Measurements from ENCODE around the gene INHBB.

Gene INHBB

GRCh38 chr2:120323214-120323613 is 22.7 kb upstream of the INHBB start:
- in situ Hi-C loops (cut with MboI; ENCODE audit: low sequenced_read_pairs, unreplicated experiment): no loop called here
- DNase-seq (ENCODE audit: low spot score): no peak
- TF ChIP-seq, protein P1, sequence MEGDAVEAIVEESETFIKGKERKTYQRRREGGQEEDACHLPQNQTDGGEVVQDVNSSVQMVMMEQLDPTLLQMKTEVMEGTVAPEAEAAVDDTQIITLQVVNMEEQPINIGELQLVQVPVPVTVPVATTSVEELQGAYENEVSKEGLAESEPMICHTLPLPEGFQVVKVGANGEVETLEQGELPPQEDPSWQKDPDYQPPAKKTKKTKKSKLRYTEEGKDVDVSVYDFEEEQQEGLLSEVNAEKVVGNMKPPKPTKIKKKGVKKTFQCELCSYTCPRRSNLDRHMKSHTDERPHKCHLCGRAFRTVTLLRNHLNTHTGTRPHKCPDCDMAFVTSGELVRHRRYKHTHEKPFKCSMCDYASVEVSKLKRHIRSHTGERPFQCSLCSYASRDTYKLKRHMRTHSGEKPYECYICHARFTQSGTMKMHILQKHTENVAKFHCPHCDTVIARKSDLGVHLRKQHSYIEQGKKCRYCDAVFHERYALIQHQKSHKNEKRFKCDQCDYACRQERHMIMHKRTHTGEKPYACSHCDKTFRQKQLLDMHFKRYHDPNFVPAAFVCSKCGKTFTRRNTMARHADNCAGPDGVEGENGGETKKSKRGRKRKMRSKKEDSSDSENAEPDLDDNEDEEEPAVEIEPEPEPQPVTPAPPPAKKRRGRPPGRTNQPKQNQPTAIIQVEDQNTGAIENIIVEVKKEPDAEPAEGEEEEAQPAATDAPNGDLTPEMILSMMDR (IDR thresholded peaks at IDR 0.05; ENCODE audit: borderline replicate concordance, control extremely low read depth, extremely low read depth, insufficient read depth, missing control alignments): no peak

GRCh38 chr2:120323807-120324399 is 22.0 kb upstream of the INHBB start:
- DNase-seq (ENCODE audit: low spot score): no peak
- in situ Hi-C loops (cut with MboI; ENCODE audit: low sequenced_read_pairs, unreplicated experiment): no loop called here
- TF ChIP-seq, protein P1 (IDR thresholded peaks at IDR 0.05; ENCODE audit: borderline replicate concordance, control extremely low read depth, extremely low read depth, insufficient read depth, missing control alignments): no peak

DNA sequence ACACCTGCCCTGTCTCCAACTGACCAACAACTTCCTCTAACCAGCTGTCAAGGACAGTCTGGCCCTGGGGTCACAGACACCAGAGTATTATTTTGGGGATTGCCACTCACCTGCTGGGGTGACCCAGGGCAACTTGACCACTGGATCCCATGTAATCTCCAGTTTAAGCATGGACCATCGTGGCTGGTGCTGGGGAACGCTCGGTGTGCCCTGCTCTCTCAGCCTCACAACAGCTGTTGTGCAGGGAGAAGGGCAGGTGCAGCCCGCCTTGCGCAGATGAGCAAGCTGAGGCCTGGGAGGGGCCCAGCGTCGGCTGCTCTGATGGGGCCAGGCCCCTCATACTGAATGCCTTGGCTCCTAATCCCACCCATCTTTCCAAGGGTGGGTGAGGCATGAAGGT is 21.0 kb upstream of the INHBB start:
- TF ChIP-seq, protein P1 (IDR thresholded peaks at IDR 0.05; ENCODE audit: borderline replicate concordance, control extremely low read depth, extremely low read depth, insufficient read depth, missing control alignments): no peak
- in situ Hi-C loops (cut with MboI; ENCODE audit: low sequenced_read_pairs, unreplicated experiment): no loop called here
- DNase-seq (ENCODE audit: low spot score): no peak

DNA sequence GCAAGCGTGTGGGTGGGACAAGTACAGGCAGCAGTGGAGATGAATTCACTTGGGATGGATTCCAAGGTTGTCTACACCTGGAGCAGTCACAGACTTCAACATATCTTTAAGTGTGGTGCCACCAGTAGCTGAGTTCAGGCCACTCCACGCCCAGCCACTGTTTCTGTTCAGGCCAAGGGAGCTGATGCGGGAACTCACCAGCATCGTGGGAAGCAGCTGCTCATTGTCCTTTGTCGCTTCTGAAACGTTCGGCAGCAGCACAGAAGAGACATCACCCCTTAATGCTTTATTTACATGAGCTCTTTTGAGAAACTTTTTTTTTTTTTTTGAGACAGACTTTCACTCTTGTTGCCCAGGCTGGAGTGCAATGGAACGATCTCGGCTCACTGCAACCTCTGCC is 19.9 kb upstream of the INHBB start:
- DNase-seq (ENCODE audit: low spot score): no peak
- TF ChIP-seq, protein P1 (IDR thresholded peaks at IDR 0.05; ENCODE audit: borderline replicate concordance, control extremely low read depth, extremely low read depth, insufficient read depth, missing control alignments): no peak
- in situ Hi-C loops (cut with MboI; ENCODE audit: low sequenced_read_pairs, unreplicated experiment): no loop called here

- no peak for DNase-seq (ENCODE audit: low spot score)
- TF ChIP-seq, protein P1 (IDR thresholded peaks at IDR 0.05; ENCODE audit: borderline replicate concordance, control extremely low read depth, extremely low read depth, insufficient read depth, missing control alignments): no peak
- in situ Hi-C loops (cut with MboI; ENCODE audit: low sequenced_read_pairs, unreplicated experiment): no loop called here
These were observed 14.8 kb upstream of the INHBB start for GRCh38 chr2:120330946-120331822.

GRCh38 chr2:120331903-120332302 is 14.0 kb upstream of the INHBB start:
- no peak for DNase-seq (ENCODE audit: low spot score)
- in situ Hi-C loops (cut with MboI; ENCODE audit: low sequenced_read_pairs, unreplicated experiment): no loop called here
- TF ChIP-seq, protein P1 (IDR thresholded peaks at IDR 0.05; ENCODE audit: borderline replicate concordance, control extremely low read depth, extremely low read depth, insufficient read depth, missing control alignments): no peak
